22Rv1 (cell line): ENCODE measurements around the gene AUTS2.

Experiments
- H3K27ac ChIP-seq: fragments of 450-650 bp; 2 replicates; pipeline ENCODE4 v1.5.1; 2017
- CTCF ChIP-seq: fragments of 450-650 bp; IDR thresholded peaks from 2 replicates; pipeline ENCODE4 v1.5.1; 2017; ENCODE audit warnings: mild to moderate bottlenecking
- ZFX ChIP-seq: fragments of 450-650 bp; IDR thresholded peaks from 2 replicates; pipeline ENCODE4 v1.6.1; 2017; ENCODE audit warnings: antibody characterized with exemption, borderline replicate concordance

AUTS2 gene

DNA sequence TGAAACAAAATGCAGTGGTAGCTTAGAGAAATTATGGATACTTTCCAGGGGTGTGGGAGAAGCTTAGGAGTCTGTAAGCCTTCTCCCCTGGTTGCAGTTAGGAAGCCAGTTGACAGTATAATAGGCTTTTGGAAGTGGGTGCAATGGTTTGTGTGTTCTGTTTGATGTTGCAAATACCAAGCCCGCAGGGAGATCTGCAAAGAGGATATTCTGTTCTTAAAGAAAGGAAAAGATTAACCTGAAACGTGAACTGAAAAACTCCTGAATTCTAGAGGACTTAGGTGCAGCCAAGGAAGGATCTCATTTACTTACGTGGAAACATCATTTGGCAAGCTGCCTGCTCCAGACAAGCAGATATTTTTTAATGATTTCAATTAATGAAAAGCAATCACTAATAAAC is 496.6 kb downstream of the AUTS2 start:
- TF ChIP-seq ZFX (no peak), CTCF (no peak)
- no peak overlapping the region for H3K27ac ChIP-seq

- no peak overlapping the region for H3K27ac ChIP-seq
- TF ChIP-seq CTCF: no peak
- TF ChIP-seq ZFX: no peak
These were observed 499.4 kb downstream of the AUTS2 start for GRCh38 chr7:70097645-70098044.

- TF ChIP-seq ZFX: no peak
- no peak for TF ChIP-seq CTCF
- no peak overlapping the region for H3K27ac ChIP-seq
These were observed 499.9 kb downstream of the AUTS2 start for GRCh38 chr7:70098133-70098561.

DNA sequence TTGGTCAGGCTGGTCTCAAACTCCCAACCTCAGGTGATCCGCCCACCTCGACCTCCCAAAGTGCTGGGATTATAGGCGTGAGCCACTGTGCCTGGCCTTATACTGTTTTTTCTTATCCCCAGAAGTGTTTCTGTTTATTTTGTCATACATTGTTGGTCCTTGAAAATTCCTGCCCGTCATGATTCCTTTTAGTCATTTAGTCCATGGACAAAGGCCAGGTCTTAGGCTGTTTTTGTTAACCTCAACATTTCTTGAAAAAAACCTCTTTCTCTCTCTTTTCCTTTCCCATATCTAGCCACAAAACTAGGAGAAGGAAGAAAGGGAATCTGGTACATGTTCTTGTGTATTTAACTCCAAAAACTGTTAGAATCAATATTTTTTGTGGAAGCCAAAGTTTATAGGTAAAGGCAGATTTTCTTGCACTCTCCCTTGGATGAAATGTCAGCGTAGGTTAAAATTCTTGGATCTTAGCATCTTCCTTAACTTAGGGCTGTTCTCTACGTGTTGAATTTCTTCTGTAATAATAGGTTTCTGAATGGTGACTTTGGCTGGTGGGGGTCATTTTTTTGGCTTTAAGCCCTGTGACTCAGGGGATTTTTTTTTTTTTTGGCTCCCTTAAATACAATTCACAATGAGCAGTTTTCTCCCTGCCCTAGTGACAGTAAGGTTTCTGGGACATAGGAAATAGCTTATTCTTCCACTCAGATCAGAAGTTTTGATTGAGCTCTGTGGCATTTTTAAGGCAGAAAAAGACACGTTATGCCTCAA is 500.8 kb downstream of the AUTS2 start:
- H3K27ac ChIP-seq: no peak overlapping the region
- TF ChIP-seq CTCF (no peak), ZFX (no peak)

- TF ChIP-seq CTCF (no peak), ZFX (no peak)
- no peak overlapping the region for H3K27ac ChIP-seq
These were observed 506.0 kb downstream of the AUTS2 start for GRCh38 chr7:70104243-70104642.

DNA sequence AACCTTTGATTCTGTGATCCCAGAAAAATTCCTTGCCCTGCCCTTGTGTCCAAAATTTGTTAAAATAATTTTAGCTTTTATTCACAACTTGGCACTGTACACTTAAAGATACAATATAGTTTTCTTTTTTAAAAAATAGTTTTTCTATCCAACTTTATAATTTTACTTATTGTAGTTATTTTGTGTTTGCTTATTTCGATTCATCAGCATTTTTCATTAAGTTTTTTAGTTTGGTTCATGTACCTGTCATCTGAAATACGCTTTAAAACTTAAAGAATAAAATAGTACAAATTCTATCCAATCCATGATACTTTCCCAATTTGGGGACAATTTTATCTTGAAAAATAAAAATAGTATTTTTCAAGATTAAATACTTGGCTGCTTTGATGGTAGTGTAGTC is 514.8 kb downstream of the AUTS2 start:
- TF ChIP-seq ZFX: no peak
- no peak for TF ChIP-seq CTCF
- H3K27ac ChIP-seq: no peak overlapping the region

DNA sequence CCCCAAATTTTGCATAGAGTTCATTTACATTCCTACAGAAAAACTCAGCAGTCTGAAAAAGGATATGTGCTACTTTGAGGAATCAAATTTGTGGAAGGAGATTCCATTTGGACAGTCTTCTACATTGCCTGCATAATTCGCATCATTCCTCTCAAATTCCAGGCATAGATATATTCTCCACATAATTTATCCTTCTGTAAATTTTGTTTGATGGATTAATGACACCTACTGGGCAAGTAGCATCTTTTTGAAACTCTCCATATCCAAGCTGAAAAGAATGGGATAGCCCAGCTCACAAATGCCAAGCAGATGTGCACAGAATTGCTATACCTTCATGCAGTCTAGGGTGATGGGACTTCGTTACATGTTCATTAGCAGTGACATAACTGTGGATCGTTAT is 515.3 kb downstream of the AUTS2 start:
- no peak for TF ChIP-seq CTCF
- no peak for TF ChIP-seq ZFX
- H3K27ac ChIP-seq: no peak overlapping the region
